LoVo (cell line): ENCODE data around the gene ZNF831.

Source experiments
- DNase-seq: peaks from one replicate; pipeline ENCODE4 v3.0.0-alpha.2; 2016; ENCODE audit warnings: low spot score

ZNF831 gene

DNA sequence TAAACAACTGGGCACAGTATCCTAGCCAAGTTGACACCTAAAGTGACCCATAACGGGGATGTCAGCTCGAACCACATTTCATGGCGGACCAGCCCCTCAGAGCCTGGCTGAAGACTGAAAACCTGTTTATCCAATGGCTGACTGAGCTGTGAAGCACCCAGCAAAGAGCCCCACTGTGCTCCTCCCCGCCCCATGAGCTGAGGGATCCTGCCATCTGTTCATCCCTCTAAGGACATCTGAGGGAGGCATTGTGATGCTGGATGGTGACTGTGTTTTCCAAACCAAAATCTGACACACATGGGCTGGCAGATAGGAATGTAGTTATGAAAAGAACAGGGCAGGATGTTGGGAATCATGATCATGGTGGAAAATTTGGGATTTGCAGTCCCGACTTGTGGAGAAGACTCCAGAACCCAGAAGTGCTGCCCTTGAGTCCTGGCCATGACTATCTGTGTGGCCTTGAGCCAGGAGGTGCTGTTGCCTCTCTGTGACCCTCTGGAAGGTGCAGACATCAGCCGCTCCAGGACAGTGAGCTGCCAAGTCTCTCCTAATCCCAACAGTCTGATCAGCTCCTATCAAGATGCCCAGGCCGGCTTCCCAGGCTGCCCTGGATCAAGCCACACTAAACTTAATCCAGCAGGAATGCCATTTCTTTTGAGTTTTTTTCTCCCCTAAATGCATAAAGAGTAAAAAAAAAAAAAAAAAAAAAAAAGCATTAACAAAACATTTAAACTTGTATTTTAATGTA, 142.5 kb downstream of the ZNF831 start:
- DNase-seq: no peak

DNA sequence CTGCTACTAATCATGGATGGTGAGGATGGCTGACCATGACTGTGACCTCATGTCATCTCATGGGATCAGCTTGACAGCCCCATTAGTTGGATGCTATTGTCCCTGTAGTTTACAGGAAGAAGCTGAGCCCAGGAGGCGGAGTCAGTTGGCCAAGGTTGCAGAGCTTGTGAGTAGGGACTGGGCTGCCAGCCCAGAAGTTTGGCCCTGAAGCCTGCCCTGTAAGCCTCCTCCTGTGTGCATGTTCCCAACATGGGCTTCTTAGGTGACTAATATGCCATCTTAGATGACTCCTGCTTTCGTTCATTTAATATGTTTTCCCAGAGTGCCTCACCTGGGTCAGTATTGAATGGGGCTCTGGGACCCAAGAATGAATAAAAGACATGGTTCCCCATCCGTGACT, 143.6 kb downstream of the ZNF831 start:
- no peak for DNase-seq
